Mesothelial cell of epicardium (in vitro differentiated cells): Measurements from ENCODE around the gene MACROD2. TPM values are rescaled to one million over a fixed set of nuclear protein-coding genes. Genes with fewer than 3 reads are reported as not detected.

Source experiments
- DNase-seq, 2 experiments: peaks; one replicate each; pipeline ENCODE4 v3.0.0; 2021; ENCODE audit warnings: low spot score in 2 of 2; ENCODE audit not compliant: unreplicated experiment in 2 of 2
- H3K27ac Mint-ChIP-seq: 2 replicates; pipeline ENCODE4 v1.8.0; 2021; ENCODE audit warnings: mixed read lengths
- H3K27me3 Mint-ChIP-seq: 2 replicates; pipeline ENCODE4 v1.8.0; 2021; ENCODE audit warnings: low read depth, mixed read lengths
- H3K36me3 Mint-ChIP-seq: 2 replicates; pipeline ENCODE4 v1.8.0; 2021; ENCODE audit warnings: mixed read lengths
- H3K4me1 Mint-ChIP-seq: 2 replicates; pipeline ENCODE4 v1.8.0; 2021; ENCODE audit warnings: mixed read lengths
- H3K4me3 Mint-ChIP-seq: 2 replicates; pipeline ENCODE4 v1.8.0; 2021; ENCODE audit warnings: mild to moderate bottlenecking, moderate library complexity, mixed read lengths
- H3K9me3 Mint-ChIP-seq: 2 replicates; pipeline ENCODE4 v1.8.0; 2021; ENCODE audit warnings: mixed read lengths
- CTCF ChIP-seq: fragments of 200-600 bp; sonication (generic); IDR thresholded peaks from one replicate; pipeline ENCODE4 v1.5.0; 2021; ENCODE audit warnings: antibody characterized with exemption; ENCODE audit not compliant: unreplicated experiment
- total RNA-seq: library from RNA; stranded (reverse); gene quantifications from 3 replicates; pipeline ENCODE4 v1.2.1, GENCODE V29; 2021

Gene MACROD2
- total RNA-seq, 1 donor from 2014 or later = 10.0 TPM

- no peak for DNase-seq
- Mint-ChIP-seq H3K36me3 (no peaks in the 10 kb centered on the region), H3K27ac (no peak overlapping the region), H3K4me1 (peaks cover 11% of the 10 kb centered on the region), H3K4me3 (no peak overlapping the region), H3K27me3 (no peaks in the 10 kb centered on the region), H3K9me3 (no peaks in the 10 kb centered on the region)
- no peak for TF ChIP-seq CTCF
Measured at GRCh38 chr20:15507151-15507550, 1511.8 kb downstream of the MACROD2 start.

- H3K4me1 Mint-ChIP-seq = peaks cover 15% of the 10 kb centered on the region
- H3K9me3 Mint-ChIP-seq = no peaks in the 10 kb centered on the region
- no peaks in the 10 kb centered on the region for H3K36me3 Mint-ChIP-seq
- no peak for TF ChIP-seq CTCF
- no peaks in the 10 kb centered on the region for H3K27me3 Mint-ChIP-seq
- DNase-seq = no peak
- H3K27ac Mint-ChIP-seq = no peak overlapping the region
- no peak overlapping the region for H3K4me3 Mint-ChIP-seq
Measured at GRCh38 chr20:15511551-15511950, 1516.2 kb downstream of the MACROD2 start.

- no peaks in the 10 kb centered on the region for H3K9me3 Mint-ChIP-seq
- no peaks in the 10 kb centered on the region for H3K36me3 Mint-ChIP-seq
- peaks cover 15% of the 10 kb centered on the region for H3K4me1 Mint-ChIP-seq
- H3K27ac Mint-ChIP-seq = peak overlapping the region; percentile 13
- H3K27me3 Mint-ChIP-seq = no peaks in the 10 kb centered on the region
- no peak for DNase-seq
- no peak for TF ChIP-seq CTCF
- H3K4me3 Mint-ChIP-seq = no peak overlapping the region
Measured at GRCh38 chr20:15512916-15513315, 1517.6 kb downstream of the MACROD2 start.

GRCh38 chr20:15515691-15516090, 1520.4 kb downstream of the MACROD2 start:
- H3K4me1 Mint-ChIP-seq = peaks cover 15% of the 10 kb centered on the region
- no peak overlapping the region for H3K4me3 Mint-ChIP-seq
- no peak overlapping the region for H3K27ac Mint-ChIP-seq
- H3K9me3 Mint-ChIP-seq = no peaks in the 10 kb centered on the region
- TF ChIP-seq CTCF = no peak
- no peaks in the 10 kb centered on the region for H3K36me3 Mint-ChIP-seq
- no peaks in the 10 kb centered on the region for H3K27me3 Mint-ChIP-seq
- DNase-seq = no peak

GRCh38 chr20:15520930-15521524, 1525.7 kb downstream of the MACROD2 start:
- no peak for TF ChIP-seq CTCF
- Mint-ChIP-seq H3K9me3 (peaks cover 5% of the 10 kb centered on the region), H3K4me1 (peaks cover 4% of the 10 kb centered on the region), H3K27me3 (no peaks in the 10 kb centered on the region), H3K27ac (no peak overlapping the region), H3K36me3 (no peaks in the 10 kb centered on the region), H3K4me3 (no peak overlapping the region)
- no peak for DNase-seq

- peaks cover 9% of the 10 kb centered on the region for H3K9me3 Mint-ChIP-seq
- H3K4me1 Mint-ChIP-seq = peaks cover 4% of the 10 kb centered on the region
- H3K36me3 Mint-ChIP-seq = no peaks in the 10 kb centered on the region
- H3K4me3 Mint-ChIP-seq = no peak overlapping the region
- TF ChIP-seq CTCF = no peak
- H3K27me3 Mint-ChIP-seq = no peaks in the 10 kb centered on the region
- no peak for DNase-seq
- no peak overlapping the region for H3K27ac Mint-ChIP-seq
Measured at GRCh38 chr20:15523400-15523799, 1528.1 kb downstream of the MACROD2 start.
